ENCODE data around the gene P4HB. TPM values are rescaled to one million over a fixed set of nuclear protein-coding genes. Genes with fewer than 3 reads are reported as not detected.

Gene P4HB
- total RNA-seq, 1 donor from 2014 or later = 678 TPM

- H3K27ac Mint-ChIP-seq (ENCODE audit: unreplicated experiment) = no peak overlapping the region
These were observed 28.8 kb downstream of the P4HB start for GRCh38 chr17:81831563-81831956.

DNA sequence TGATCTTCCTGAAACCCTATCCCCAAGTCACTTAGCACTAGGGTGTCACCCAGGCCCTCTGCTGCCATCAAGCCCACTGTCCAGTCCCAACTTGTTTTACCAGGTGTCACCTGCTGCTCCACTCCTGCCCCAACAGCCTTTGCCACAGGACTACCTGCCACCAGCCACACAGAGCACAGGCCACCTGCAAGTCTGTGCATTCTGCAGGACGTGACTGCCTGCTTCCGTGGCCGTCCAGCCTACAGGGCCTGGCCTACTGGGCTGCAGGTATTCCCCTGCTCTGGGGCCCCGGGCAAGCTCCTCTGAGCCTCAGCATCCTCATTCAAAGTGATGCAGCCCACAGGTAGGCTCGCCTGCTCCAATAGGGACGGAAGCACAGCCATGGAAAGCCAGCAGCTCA, 30.5 kb downstream of the P4HB start:
- Mint-ChIP-seq H3K4me3 (ENCODE audit: unreplicated experiment) (no peak overlapping the region), H3K27ac (ENCODE audit: unreplicated experiment) (peak overlapping the region; percentile 42), H3K4me1 (ENCODE audit: unreplicated experiment) (peaks cover 18% of the 10 kb centered on the region), H3K9me3 (ENCODE audit: unreplicated experiment) (no peaks in the 10 kb centered on the region), H3K36me3 (ENCODE audit: low read depth, unreplicated experiment) (peaks cover 10% of the 10 kb centered on the region), H3K27me3 (ENCODE audit: unreplicated experiment) (peaks cover 10% of the 10 kb centered on the region)
- TF ChIP-seq CTCF (IDR thresholded peaks at IDR 0.05; ENCODE audit: unreplicated experiment) = no peak
- no peak for DNase-seq (ENCODE audit: low spot score)

More at GRCh38 chr17:81831563-81831956, 28.8 kb downstream of the P4HB start:
- Mint-ChIP-seq H3K9me3 (ENCODE audit: unreplicated experiment) (no peaks in the 10 kb centered on the region), H3K36me3 (ENCODE audit: low read depth, unreplicated experiment) (peaks cover 9% of the 10 kb centered on the region), H3K27me3 (ENCODE audit: unreplicated experiment) (peaks cover 17% of the 10 kb centered on the region), H3K4me1 (ENCODE audit: unreplicated experiment) (peaks cover 14% of the 10 kb centered on the region), H3K4me3 (ENCODE audit: unreplicated experiment) (peak overlapping the region; percentile 92)
- DNase-seq (ENCODE audit: low spot score) = no peak
- no peak for TF ChIP-seq CTCF (IDR thresholded peaks at IDR 0.05; ENCODE audit: unreplicated experiment)

- Mint-ChIP-seq H3K4me3 (ENCODE audit: unreplicated experiment) (peak overlapping the region; percentile 57), H3K36me3 (ENCODE audit: low read depth, unreplicated experiment) (peaks cover 12% of the 10 kb centered on the region), H3K27me3 (ENCODE audit: unreplicated experiment) (peaks cover 6% of the 10 kb centered on the region), H3K9me3 (ENCODE audit: unreplicated experiment) (no peaks in the 10 kb centered on the region), H3K27ac (ENCODE audit: unreplicated experiment) (peak overlapping the region; percentile 86), H3K4me1 (ENCODE audit: unreplicated experiment) (peaks cover 18% of the 10 kb centered on the region)
- DNase-seq (ENCODE audit: low spot score) = no peak
- TF ChIP-seq CTCF (IDR thresholded peaks at IDR 0.05; ENCODE audit: unreplicated experiment) = no peak
These were observed 31.7 kb downstream of the P4HB start for GRCh38 chr17:81828656-81829055.

DNA sequence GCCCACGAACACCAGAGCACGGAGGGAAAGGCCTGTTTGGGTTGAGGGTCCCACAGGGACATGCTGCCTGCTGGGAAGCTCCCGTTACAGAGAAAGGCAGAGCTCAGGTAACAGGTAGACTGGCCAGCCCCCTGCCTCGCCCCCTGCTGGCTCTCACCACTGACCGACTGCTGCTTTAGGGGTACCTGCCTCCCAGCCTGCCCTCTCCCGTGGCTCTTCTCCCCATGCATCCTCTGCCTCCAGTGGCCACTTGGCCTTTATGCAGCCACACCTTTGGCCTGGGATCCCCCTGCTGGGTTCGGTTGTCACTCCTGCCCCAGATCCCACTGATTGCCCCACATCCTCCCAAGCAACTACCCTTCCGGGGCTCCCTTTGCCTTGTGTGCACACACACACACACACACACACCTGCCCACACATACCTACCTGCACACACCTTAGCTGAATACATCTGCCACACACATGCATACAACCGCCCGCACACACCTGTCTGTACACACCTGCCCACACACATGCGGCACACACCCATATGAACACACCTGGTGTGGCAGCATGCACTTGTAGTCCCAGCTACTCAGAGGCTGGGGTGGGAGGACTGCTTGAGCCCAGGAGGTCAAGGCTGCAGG, 34.4 kb downstream of the P4HB start:
- peaks cover 10% of the 10 kb centered on the region for H3K4me1 Mint-ChIP-seq (ENCODE audit: unreplicated experiment)
- H3K9me3 Mint-ChIP-seq (ENCODE audit: unreplicated experiment) = no peaks in the 10 kb centered on the region
- H3K4me3 Mint-ChIP-seq (ENCODE audit: unreplicated experiment) = peak overlapping the region; percentile 85
- peaks cover 7% of the 10 kb centered on the region for H3K27me3 Mint-ChIP-seq (ENCODE audit: unreplicated experiment)
- TF ChIP-seq CTCF (IDR thresholded peaks at IDR 0.05; ENCODE audit: unreplicated experiment) = no peak
- no peak overlapping the region for H3K27ac Mint-ChIP-seq (ENCODE audit: unreplicated experiment)
- no peak for DNase-seq (ENCODE audit: low spot score)
- H3K36me3 Mint-ChIP-seq (ENCODE audit: low read depth, unreplicated experiment) = peaks cover 9% of the 10 kb centered on the region

- Mint-ChIP-seq H3K27ac (ENCODE audit: unreplicated experiment) (no peak overlapping the region), H3K4me3 (ENCODE audit: unreplicated experiment) (no peak overlapping the region), H3K27me3 (ENCODE audit: unreplicated experiment) (peaks cover 7% of the 10 kb centered on the region), H3K4me1 (ENCODE audit: unreplicated experiment) (peaks cover 8% of the 10 kb centered on the region), H3K36me3 (ENCODE audit: low read depth, unreplicated experiment) (peaks cover 9% of the 10 kb centered on the region), H3K9me3 (ENCODE audit: unreplicated experiment) (no peaks in the 10 kb centered on the region)
- TF ChIP-seq CTCF (IDR thresholded peaks at IDR 0.05; ENCODE audit: unreplicated experiment) = no peak
- no peak for DNase-seq (ENCODE audit: low spot score)
These were observed 35.7 kb downstream of the P4HB start for GRCh38 chr17:81824595-81824994.
